Kidney (tissue), 14 donors: ENCODE results near the gene TANGO2. TPM values are rescaled to one million over a fixed set of nuclear protein-coding genes. Genes with fewer than 3 reads are reported as not detected.
A peak's percentile ranks its signal among the peaks of the same experiment; 100 is the strongest.

Experiments
- DNase-seq, 5 donors: peaks; one replicate each; pipeline ENCODE4 v3.0.0-alpha.2; 2013 to 2020
- FAIRE-seq: peaks from 2 replicates; lab custom pipeline; 2012; peaks lifted over from hg19 to GRCh38; lab: Jason Lieb, UNC
- H3K27ac ChIP-seq, 2 donors: one replicate each; pipeline ENCODE4 v1.7.0; 2013; ENCODE audit warnings: low read depth in 2 of 2, low read length in 2 of 2, inconsistent platforms in 1 of 2
- H3K27me3 ChIP-seq: one replicate; pipeline ENCODE4 v1.7.1; 2013; ENCODE audit warnings: low read length, inconsistent platforms; ENCODE audit not compliant: control insufficient read depth, insufficient read depth
- H3K36me3 ChIP-seq, 3 donors: one replicate each; pipeline versions ENCODE4 v1.7.0 to v1.7.1; 2013; ENCODE audit warnings: low read length in 3 of 3, control low read depth in 1 of 3, inconsistent platforms in 1 of 3; ENCODE audit not compliant: insufficient read depth in 3 of 3, control insufficient read depth in 2 of 3
- H3K4me1 ChIP-seq, 3 donors: one replicate each; pipeline versions ENCODE4 v1.7.0 to v1.7.1; 2013; ENCODE audit warnings: low read length in 3 of 3, inconsistent platforms in 1 of 3, low read depth in 1 of 3; ENCODE audit not compliant: control insufficient read depth in 2 of 3, insufficient read depth in 2 of 3
- H3K4me3 ChIP-seq, 3 donors: one replicate each; pipeline versions ENCODE4 v1.7.0 to v1.8.1; 2013; ENCODE audit warnings: low read length in 3 of 3, control low read depth in 1 of 3, inconsistent platforms in 1 of 3
- H3K9ac ChIP-seq, 3 donors: one replicate each; pipeline versions ENCODE4 v1.7.0 to v1.7.1; 2013; ENCODE audit warnings: low read length in 3 of 3, control low read depth in 1 of 3, inconsistent platforms in 1 of 3
- H3K9me3 ChIP-seq, 3 donors: one replicate each; pipeline versions ENCODE4 v1.7.0 to v1.7.1; 2013; ENCODE audit warnings: low read length in 3 of 3, control low read depth in 1 of 3, inconsistent platforms in 1 of 3; ENCODE audit not compliant: control insufficient read depth in 2 of 3, insufficient read depth in 1 of 3
- CTCF ChIP-seq: IDR thresholded peaks from 3 replicates; pipeline ENCODE4 v1.5.1; 2012; ENCODE audit warnings: mild to moderate bottlenecking, moderate library complexity, borderline replicate concordance; ENCODE audit not compliant: insufficient read depth; ENCODE audit errors: extremely low read depth
- intact Hi-C: fragments of 100-400 bp; cut with DNase I; formaldehyde crosslinking; loops from one replicate; pipeline ENCODE4 v1.11.1; 2022
- polyA plus RNA-seq: library from polyadenylated mRNA; stranded (reverse); fragments of 350-450 nt; fragmentation: Illumina TruSeq; extraction: RNeasy Lipid Tissue Mini Kit (QIAGEN cat#74804); gene quantifications from one replicate; pipeline ENCODE4 v1.2.3, GENCODE V29; 2014; ENCODE audit warnings: low read depth, low replicate concordance; ENCODE audit not compliant: insufficient read depth
- total RNA-seq: library from RNA; stranded (reverse); fragmentation: NEBNext Ultra II Directional; extraction: Animal tissue kit (Norgen Biotek cat#: 25700); gene quantifications from one replicate; pipeline ENCODE4 v1.2.1, GENCODE V29; 2021
- donor health status: control.
- donor health status: control.
- donor health status: control.
- donor health status: control.
- donor health status: control.
- donor health status: DM: yes; HTN: yes; CAD: no.
- donor health status: Normal renal cell carcinoma (clear cell type).

TANGO2 gene
- total and polyA plus RNA-seq, 2 donors from 2014 or later, result 27.7 to 37.3 TPM

- Histone ChIP-seq H3K36me3 (no peaks in the 10 kb centered on the region), H3K27ac (peak overlapping the region in 1 of 2 donors; percentile 24), H3K9ac (no peak overlapping the region), H3K4me3 (no peak overlapping the region), H3K9me3 (no peaks in the 10 kb centered on the region), H3K27me3 (no peaks in the 10 kb centered on the region), H3K4me1 (peaks cover 0 to 24% (median 0%) of the 10 kb centered on the region in 3 donors)
- peak in 1 of 5 donors; percentile 88 for DNase-seq
- TF ChIP-seq CTCF, result no peak
- intact Hi-C loops, result no loop called here
- FAIRE-seq, result no peak
These were observed 33.3 kb upstream of the TANGO2 start for GRCh38 chr22:19987394-19988306.

GRCh38 chr22:19988331-19988808, 32.5 kb upstream of the TANGO2 start:
- no peaks in the 10 kb centered on the region for H3K9me3 ChIP-seq
- no peak for TF ChIP-seq CTCF
- no peak overlapping the region for H3K9ac ChIP-seq
- no peaks in the 10 kb centered on the region for H3K36me3 ChIP-seq
- H3K4me1 ChIP-seq, result peaks cover 0 to 25% (median 0%) of the 10 kb centered on the region in 3 donors
- H3K27ac ChIP-seq, result peak overlapping the region in 1 of 2 donors; percentile 43
- FAIRE-seq (no peak), DNase-seq (peak in 1 of 5 donors; percentile 71)
- H3K4me3 ChIP-seq, result no peak overlapping the region
- no peaks in the 10 kb centered on the region for H3K27me3 ChIP-seq
- intact Hi-C loops, result no loop called here

GRCh38 chr22:19988965-19989724, 31.8 kb upstream of the TANGO2 start:
- H3K9ac ChIP-seq, result no peak overlapping the region
- no peaks in the 10 kb centered on the region for H3K9me3 ChIP-seq
- H3K27ac ChIP-seq, result peak overlapping the region; percentile 41 to 78
- intact Hi-C loops, result no loop called here
- no peak overlapping the region for H3K4me3 ChIP-seq
- no peaks in the 10 kb centered on the region for H3K27me3 ChIP-seq
- no peak for TF ChIP-seq CTCF
- DNase-seq (peak in 3 of 5 donors; percentile 22 to 93 (median 68)), FAIRE-seq (no peak)
- H3K36me3 ChIP-seq, result no peaks in the 10 kb centered on the region
- H3K4me1 ChIP-seq, result peaks cover 0 to 23% (median 0%) of the 10 kb centered on the region in 3 donors
